GM18858 (cell line): Measurements from ENCODE around the gene ARL8B.

Experiments
- ATAC-seq: cut with Tn5 transposase; IDR thresholded peaks from one replicate; pipeline ENCODE4 v1.9.1; 2021; ENCODE audit not compliant: unreplicated experiment

ARL8B gene

GRCh38 chr3:5186089-5186857 lies 64.2 kb downstream of the ARL8B start:
- peak; percentile 16 for ATAC-seq

DNA sequence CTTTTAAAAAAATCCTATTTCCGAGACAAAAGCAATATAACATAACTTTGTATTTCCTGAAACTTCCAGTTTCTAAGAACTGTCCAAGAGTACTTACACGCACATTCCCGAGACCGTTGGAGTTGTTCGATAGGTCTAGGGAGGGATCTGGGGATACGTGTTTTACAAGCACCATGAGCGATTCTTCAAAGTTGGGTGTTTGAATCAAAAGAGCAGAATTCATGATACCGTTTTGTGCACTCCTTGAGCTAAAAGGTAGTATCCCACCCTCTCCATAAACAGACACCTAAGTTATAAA lies 64.7 kb downstream of the ARL8B start:
- no peak for ATAC-seq

GRCh38 chr3:5187156-5187919 lies 65.2 kb downstream of the ARL8B start, which contains the start of gene EDEM1:
Gene EDEM1, plus strand, starts transcription at chr3:5187707. Its CDS starts 99 bp downstream, at chr3:5187806.
- ATAC-seq: peak; percentile 76

DNA sequence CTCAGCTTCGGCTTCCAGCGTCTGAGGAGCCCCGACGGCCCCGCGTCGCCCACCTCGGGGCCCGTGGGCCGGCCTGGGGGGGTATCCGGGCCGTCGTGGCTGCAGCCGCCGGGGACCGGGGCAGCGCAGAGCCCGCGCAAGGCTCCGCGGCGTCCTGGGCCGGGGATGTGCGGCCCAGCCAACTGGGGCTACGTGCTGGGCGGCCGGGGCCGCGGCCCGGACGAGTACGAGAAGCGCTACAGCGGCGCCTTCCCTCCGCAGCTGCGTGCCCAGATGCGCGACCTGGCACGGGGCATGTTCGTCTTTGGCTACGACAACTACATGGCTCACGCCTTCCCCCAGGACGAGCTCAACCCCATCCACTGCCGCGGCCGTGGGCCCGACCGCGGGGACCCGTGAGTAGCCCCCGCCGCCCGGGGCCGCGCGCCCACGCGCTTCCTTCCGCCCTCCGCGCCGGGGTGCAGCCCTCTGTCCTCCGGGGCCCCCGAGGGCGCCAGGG lies 65.9 kb downstream of the ARL8B start:
- peak; percentile 2 for ATAC-seq

DNA sequence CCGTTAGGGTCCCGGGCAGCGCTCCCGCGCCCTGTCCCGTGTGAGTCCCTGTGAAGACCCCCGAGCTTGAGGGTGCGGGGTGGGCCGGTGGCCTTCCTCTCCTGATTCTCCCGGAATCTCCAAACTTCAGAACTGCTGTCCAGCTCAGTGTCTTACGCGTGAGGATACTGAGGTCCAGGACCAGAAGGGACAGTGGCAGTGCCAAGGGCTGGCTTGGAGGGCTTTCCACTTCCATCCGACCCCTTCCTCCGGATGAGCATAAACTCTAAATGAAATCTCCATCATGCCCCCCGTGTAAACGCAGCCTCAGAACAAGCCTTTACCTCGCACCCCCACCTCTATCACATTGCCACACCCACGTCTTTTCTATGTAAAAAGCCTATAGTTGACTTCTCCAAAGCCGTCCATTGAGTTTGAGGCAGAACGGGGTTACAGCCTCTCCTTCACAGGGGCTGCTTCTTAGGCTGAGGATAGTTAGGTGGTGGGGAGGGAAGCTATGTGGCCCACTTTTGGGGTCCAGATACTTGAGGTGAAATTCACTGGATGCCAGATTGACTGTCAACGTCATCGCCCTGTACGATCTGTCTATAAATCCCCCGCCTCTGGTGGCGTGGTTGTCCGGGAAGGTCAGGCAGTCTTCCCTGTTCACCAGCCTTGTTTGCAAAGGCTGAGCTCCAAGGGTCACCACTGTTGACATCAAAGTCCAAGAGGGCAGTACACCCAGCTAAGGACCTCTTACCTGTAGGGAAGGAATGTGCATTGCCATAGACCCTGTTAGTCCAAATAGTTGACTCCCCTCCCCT lies 66.5 kb downstream of the ARL8B start:
- ATAC-seq: no peak

GRCh38 chr3:5190147-5190791 lies 68.2 kb downstream of the ARL8B start:
- no peak for ATAC-seq

GRCh38 chr3:5191555-5192304 lies 69.6 kb downstream of the ARL8B start:
- peak; percentile 8 for ATAC-seq

- ATAC-seq: no peak
Measured at GRCh38 chr3:5192571-5193365, 70.7 kb downstream of the ARL8B start.

DNA sequence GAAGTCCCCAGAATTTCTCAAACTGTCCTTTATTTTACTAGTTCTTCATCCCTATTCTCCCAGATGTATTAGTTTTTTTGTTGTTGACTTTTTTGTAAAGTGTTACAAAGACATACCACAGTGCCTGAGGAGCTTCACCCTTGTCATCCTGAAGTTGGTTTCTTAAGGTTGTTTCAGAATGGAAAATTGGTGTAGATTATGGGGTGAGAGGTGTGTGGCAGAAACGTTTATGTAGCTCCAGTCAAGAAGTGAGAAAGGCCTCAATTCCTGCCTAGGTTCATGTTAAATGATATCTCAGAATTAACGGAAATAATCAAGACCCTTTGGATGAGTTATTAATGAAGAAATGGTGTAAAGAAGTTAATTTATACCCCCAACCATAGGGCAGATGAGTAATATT lies 72.2 kb downstream of the ARL8B start:
- no peak for ATAC-seq

- ATAC-seq: peak; percentile 35
Measured at GRCh38 chr3:5194801-5195509, 72.9 kb downstream of the ARL8B start.

DNA sequence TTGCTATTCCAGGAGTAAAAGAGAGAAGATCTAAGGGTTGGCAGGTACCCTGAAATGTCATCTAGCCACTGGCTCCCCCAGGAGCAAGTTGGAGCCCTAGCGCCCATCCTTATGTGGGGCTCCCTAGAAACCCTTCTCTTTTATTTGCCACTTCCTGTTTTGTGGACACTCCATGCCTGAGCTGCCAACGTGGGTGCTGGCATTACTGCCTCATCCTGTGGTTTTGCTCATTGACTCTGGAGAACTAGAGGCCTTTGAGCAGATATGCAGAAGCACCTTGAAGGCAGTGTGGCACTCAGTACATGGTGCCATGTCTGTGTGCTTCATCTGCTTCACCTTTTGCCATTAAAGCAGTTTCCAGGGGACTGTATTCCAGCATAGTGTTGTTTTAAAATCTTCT lies 73.5 kb downstream of the ARL8B start:
- ATAC-seq: no peak

GRCh38 chr3:5197022-5197421 lies 74.9 kb downstream of the ARL8B start:
- no peak for ATAC-seq

DNA sequence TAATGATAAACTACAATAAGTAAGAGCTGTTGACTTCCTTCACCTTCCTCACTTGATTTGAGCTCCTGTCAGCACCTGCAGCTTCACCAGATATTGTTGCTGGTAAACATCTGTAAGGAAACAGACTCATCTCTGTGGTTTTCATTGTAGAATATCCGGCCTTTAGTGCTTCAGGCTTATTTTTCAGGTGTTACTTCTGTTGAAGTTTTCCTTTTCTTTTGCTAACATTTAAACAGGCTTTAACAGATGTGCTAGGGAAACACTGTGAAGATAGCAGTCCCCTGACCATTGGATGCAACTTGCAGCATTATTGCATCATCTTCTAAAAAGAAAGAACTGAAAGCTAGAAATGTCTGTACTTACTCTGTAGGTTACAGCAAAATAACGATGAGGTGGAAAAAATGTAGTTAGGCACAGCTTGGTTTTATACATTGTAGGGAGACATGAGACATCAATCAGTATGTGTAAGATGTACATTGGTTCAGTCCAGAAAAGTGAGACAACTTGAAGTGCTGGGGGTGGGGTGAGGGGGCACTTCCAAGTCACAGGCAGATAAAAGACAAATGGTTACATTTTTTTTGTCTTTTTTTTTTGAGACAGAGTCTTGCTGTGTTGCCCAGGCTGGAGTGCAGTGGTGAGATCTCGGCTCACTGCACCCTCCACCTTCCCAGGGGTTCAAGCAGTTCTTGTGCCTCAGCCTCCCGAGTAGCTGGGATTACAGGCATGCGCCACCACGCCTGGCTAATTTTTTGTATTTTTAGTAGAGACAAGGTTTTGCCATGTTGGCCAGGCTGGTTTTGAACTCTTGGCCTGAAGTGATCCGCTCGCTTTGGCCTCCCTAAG lies 75.6 kb downstream of the ARL8B start:
- ATAC-seq: peak; percentile 75

GRCh38 chr3:5198313-5198677 lies 76.2 kb downstream of the ARL8B start:
- ATAC-seq: no peak

DNA sequence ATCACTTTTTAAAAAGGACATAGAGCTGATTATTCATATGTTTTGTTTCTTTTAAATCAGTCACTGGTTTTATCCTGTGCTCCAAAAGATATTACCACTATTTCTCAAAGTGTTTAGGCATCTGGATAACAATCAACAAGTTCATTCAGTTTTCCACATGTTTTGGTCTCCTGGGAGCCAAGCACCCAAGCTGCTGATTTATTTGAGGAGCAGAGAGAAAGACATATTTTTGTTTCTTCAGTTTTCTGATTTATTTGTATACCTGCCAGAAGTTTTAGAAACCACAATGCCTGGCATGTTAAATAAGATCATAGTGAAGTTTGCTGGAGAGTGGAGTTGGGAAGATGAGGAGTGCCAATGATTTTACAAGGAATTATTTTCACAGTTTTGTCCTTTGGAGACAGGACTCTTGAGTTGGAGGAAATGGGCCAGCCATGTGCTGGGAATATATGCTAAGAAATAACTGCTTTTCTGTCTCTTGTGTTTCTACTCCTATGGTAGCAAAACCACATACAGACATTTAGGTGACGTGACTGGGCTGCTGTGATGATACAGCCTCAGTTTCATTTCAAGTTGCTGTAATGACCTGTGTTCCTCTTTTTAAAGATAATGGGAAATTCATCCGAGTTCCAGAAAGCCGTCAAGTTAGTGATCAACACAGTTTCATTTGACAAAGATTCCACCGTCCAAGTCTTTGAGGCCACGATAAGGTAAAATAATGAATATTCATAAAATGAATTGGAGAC lies 77.1 kb downstream of the ARL8B start:
- ATAC-seq: peak; percentile 38

DNA sequence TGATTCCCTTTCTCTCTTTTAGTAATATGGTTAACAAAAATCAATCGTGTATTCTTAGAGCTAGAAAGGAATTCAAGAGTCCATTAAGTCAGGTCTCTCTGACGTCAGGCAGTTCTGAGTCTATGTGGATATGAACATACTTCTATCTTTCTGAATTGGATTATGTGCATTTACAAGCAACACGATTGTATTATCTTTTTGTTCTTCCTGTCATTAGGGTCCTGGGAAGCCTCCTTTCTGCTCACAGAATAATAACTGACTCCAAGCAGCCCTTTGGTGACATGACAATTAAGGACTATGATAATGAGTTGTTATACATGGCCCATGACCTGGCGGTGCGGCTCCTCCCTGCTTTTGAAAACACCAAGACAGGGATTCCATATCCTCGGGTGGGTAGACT lies 79.4 kb downstream of the ARL8B start:
- ATAC-seq: no peak

GRCh38 chr3:5202222-5202621 lies 80.1 kb downstream of the ARL8B start:
- ATAC-seq: no peak
